ENCODE data around the gene AOC1. TPM values are rescaled to one million over a fixed set of nuclear protein-coding genes. Genes with fewer than 3 reads are reported as not detected.

Gene AOC1
- total RNA-seq (2014; rRNA removed; shearing (Covaris generic)) (not detected in 2 replicates), polyA plus RNA-seq (2016; fragmentation: Nextera tagmentation; extraction: Ambion mirVana) (not detected in 2 replicates)

GRCh38 chr7:150852371-150852905 lies at the start of gene AOC1:
AOC1 (plus strand) TSS chr7:150852517; CDS start chr7:150856471, 3,954 bp downstream.
- Histone ChIP-seq H3K9me3 (ENCODE audit: low read depth) (no peaks in the 10 kb centered on the region), H3K27ac (no peak within 1 kb of the TSS), H3K4me2 (ENCODE audit: unreplicated experiment) (no peak within 1 kb of the TSS), H3F3A (ENCODE audit: insufficient read depth) (no peaks in the 10 kb centered on the region), H3K79me2 (ENCODE audit: insufficient read depth) (no peaks in the 10 kb centered on the region), H3K9ac (no peak within 1 kb of the TSS), H3K27me3 (replicated peaks; ENCODE audit: insufficient read depth) (peaks cover 6% of the 10 kb centered on the region), H3K4me3 (no peak within 1 kb of the TSS), H2AFZ (no peak within 1 kb of the TSS), H3K9me2 (ENCODE audit: insufficient read depth) (no peaks in the 10 kb centered on the region), H3K36me3 (ENCODE audit: low read depth) (no peaks in the 10 kb centered on the region), H4K20me1 (ENCODE audit: insufficient read depth) (no peaks in the 10 kb centered on the region), H3K4me1 (ENCODE audit: insufficient read depth) (no peaks in the 10 kb centered on the region)
- in situ Hi-C loops (cut with MboI), result no loop called here
- 13 to 19% methylated on average over 8 of the region's 8 CpGs for WGBS, 2 experiments (ENCODE audit: low coverage in 1 of 2, low lambda C conversion rate in 2 of 2, missing lambda C conversion rate in 2 of 2)
- TF ChIP-seq EZH2 (IDR thresholded peaks at IDR 0.05; ENCODE audit: insufficient read depth, poor library complexity, severe bottlenecking) (no peak), EZH2phosphoT487 (IDR thresholded peaks at IDR 0.05; ENCODE audit: insufficient read depth, low read depth) (no peak)
- no peak for DNase-seq

GRCh38 chr7:150803161-150803860 lies 49.0 kb upstream of the AOC1 start:
- H3K9ac ChIP-seq, result no peak overlapping the region
- H2AFZ ChIP-seq, result no peak overlapping the region
- H3K27ac ChIP-seq, result no peak overlapping the region
- no peak for TF ChIP-seq EZH2 (IDR thresholded peaks at IDR 0.05; ENCODE audit: insufficient read depth, poor library complexity, severe bottlenecking)
- no peak for TF ChIP-seq EZH2phosphoT487 (IDR thresholded peaks at IDR 0.05; ENCODE audit: insufficient read depth, low read depth)
- no peak for DNase-seq
- no peak overlapping the region for H3K4me3 ChIP-seq
- H3K4me2 ChIP-seq (ENCODE audit: unreplicated experiment), result no peak overlapping the region
- no peaks in the 10 kb centered on the region for H3F3A ChIP-seq (ENCODE audit: insufficient read depth)
- no peaks in the 10 kb centered on the region for H3K9me2 ChIP-seq (ENCODE audit: insufficient read depth)
- in situ Hi-C loops (cut with MboI), result no loop called here
- H3K79me2 ChIP-seq (ENCODE audit: insufficient read depth), result no peaks in the 10 kb centered on the region
- no peaks in the 10 kb centered on the region for H3K4me1 ChIP-seq (ENCODE audit: insufficient read depth)
- 34% methylated on average over 10 of the region's 10 CpGs for WGBS, 2 experiments (ENCODE audit: low coverage in 1 of 2, low lambda C conversion rate in 2 of 2, missing lambda C conversion rate in 2 of 2)
- peaks cover 14% of the 10 kb centered on the region; the same call in 1 of the 2 replicates for H3K27me3 ChIP-seq (replicated peaks; ENCODE audit: insufficient read depth)
- H3K36me3 ChIP-seq (ENCODE audit: low read depth), result no peaks in the 10 kb centered on the region
- H3K9me3 ChIP-seq (ENCODE audit: low read depth), result no peaks in the 10 kb centered on the region
- no peaks in the 10 kb centered on the region for H4K20me1 ChIP-seq (ENCODE audit: insufficient read depth)

- Histone ChIP-seq H3F3A (ENCODE audit: insufficient read depth) (no peaks in the 10 kb centered on the region), H2AFZ (no peak overlapping the region), H4K20me1 (ENCODE audit: insufficient read depth) (no peaks in the 10 kb centered on the region), H3K4me3 (no peak overlapping the region), H3K9me2 (ENCODE audit: insufficient read depth) (no peaks in the 10 kb centered on the region), H3K27me3 (replicated peaks; ENCODE audit: insufficient read depth) (peaks cover 14% of the 10 kb centered on the region; the same call in 1 of the 2 replicates), H3K79me2 (ENCODE audit: insufficient read depth) (no peaks in the 10 kb centered on the region), H3K4me1 (ENCODE audit: insufficient read depth) (no peaks in the 10 kb centered on the region), H3K27ac (no peak overlapping the region), H3K9ac (no peak overlapping the region), H3K36me3 (ENCODE audit: low read depth) (no peaks in the 10 kb centered on the region), H3K4me2 (ENCODE audit: unreplicated experiment) (no peak overlapping the region), H3K9me3 (ENCODE audit: low read depth) (no peaks in the 10 kb centered on the region)
- WGBS, 2 experiments (ENCODE audit: low coverage in 1 of 2, low lambda C conversion rate in 2 of 2, missing lambda C conversion rate in 2 of 2), result 24 to 40% methylated on average over 3 to 5 of the region's 5 CpGs
- no peak for TF ChIP-seq EZH2 (IDR thresholded peaks at IDR 0.05; ENCODE audit: insufficient read depth, poor library complexity, severe bottlenecking)
- no peak for TF ChIP-seq EZH2phosphoT487 (IDR thresholded peaks at IDR 0.05; ENCODE audit: insufficient read depth, low read depth)
- in situ Hi-C loops (cut with MboI), result no loop called here
- DNase-seq, result no peak
These were observed 47.5 kb upstream of the AOC1 start for GRCh38 chr7:150804802-150805201.

GRCh38 chr7:150805864-150806263 lies 46.5 kb upstream of the AOC1 start:
- Histone ChIP-seq H3K27me3 (replicated peaks; ENCODE audit: insufficient read depth) (peaks cover 12% of the 10 kb centered on the region; the same call in 1 of the 2 replicates), H3K79me2 (ENCODE audit: insufficient read depth) (no peaks in the 10 kb centered on the region), H3K9ac (no peak overlapping the region), H3K4me2 (ENCODE audit: unreplicated experiment) (no peak overlapping the region), H3K36me3 (ENCODE audit: low read depth) (no peaks in the 10 kb centered on the region), H3K4me3 (no peak overlapping the region), H3K9me3 (ENCODE audit: low read depth) (no peaks in the 10 kb centered on the region), H4K20me1 (ENCODE audit: insufficient read depth) (no peaks in the 10 kb centered on the region), H3K9me2 (ENCODE audit: insufficient read depth) (no peaks in the 10 kb centered on the region), H3K4me1 (ENCODE audit: insufficient read depth) (no peaks in the 10 kb centered on the region), H3K27ac (no peak overlapping the region), H3F3A (ENCODE audit: insufficient read depth) (no peaks in the 10 kb centered on the region), H2AFZ (no peak overlapping the region)
- DNase-seq, result no peak
- TF ChIP-seq EZH2 (IDR thresholded peaks at IDR 0.05; ENCODE audit: insufficient read depth, poor library complexity, severe bottlenecking) (no peak), EZH2phosphoT487 (IDR thresholded peaks at IDR 0.05; ENCODE audit: insufficient read depth, low read depth) (no peak)
- in situ Hi-C loops (cut with MboI), result no loop called here

Data from GM23248 (cell line).